Activated CD4-positive, alpha-beta T cell treated with anti-CD3 and anti-CD28 coated beads, Interleukin-2, Interleukin-6, amounts not matched to agents 100 ng/mL and 50 ng/mL, durations not matched to agents 16 hours and 8 hours (primary cell): Measurements from ENCODE around the gene FAM186B.
A peak's percentile ranks its signal among the peaks of the same experiment; 100 is the strongest.

Source experiments
- DNase-seq: peaks from one replicate; pipeline ENCODE4 v3.0.0-alpha.2; 2020

FAM186B gene

GRCh38 chr12:49565406-49566265 lies 39.8 kb downstream of the FAM186B start:
- DNase-seq = no peak

GRCh38 chr12:49564686-49565405 lies 40.6 kb downstream of the FAM186B start:
- DNase-seq = no peak

- no peak for DNase-seq
Measured at GRCh38 chr12:49563951-49564685, 41.3 kb downstream of the FAM186B start.

GRCh38 chr12:49562831-49563230 lies 42.6 kb downstream of the FAM186B start:
- no peak for DNase-seq

GRCh38 chr12:49562233-49562632 lies 43.2 kb downstream of the FAM186B start:
- DNase-seq = no peak

- DNase-seq = no peak
Measured at GRCh38 chr12:49560695-49561094, 44.7 kb downstream of the FAM186B start.

- DNase-seq = no peak
Measured at GRCh38 chr12:49559011-49559675, 46.3 kb downstream of the FAM186B start.

GRCh38 chr12:49558526-49558925 lies 46.9 kb downstream of the FAM186B start:
- DNase-seq = no peak

- DNase-seq = no peak
Measured at GRCh38 chr12:49557917-49558215, 47.6 kb downstream of the FAM186B start.

- DNase-seq = no peak
Measured at GRCh38 chr12:49557187-49557916, 48.1 kb downstream of the FAM186B start.

GRCh38 chr12:49556391-49557186 lies 48.9 kb downstream of the FAM186B start:
- no peak for DNase-seq

- no peak for DNase-seq
Measured at GRCh38 chr12:49555631-49556390, 49.6 kb downstream of the FAM186B start.

- no peak for DNase-seq
Measured at GRCh38 chr12:49554266-49554665, 51.2 kb downstream of the FAM186B start.

- DNase-seq = peak; percentile 43
Measured at GRCh38 chr12:49553512-49554088, 51.8 kb downstream of the FAM186B start.

- DNase-seq = no peak
Measured at GRCh38 chr12:49552899-49553298, 52.5 kb downstream of the FAM186B start.

GRCh38 chr12:49552425-49552824 lies 53.0 kb downstream of the FAM186B start:
- DNase-seq = no peak

GRCh38 chr12:49552014-49552413 lies 53.4 kb downstream of the FAM186B start:
- DNase-seq = no peak

- no peak for DNase-seq
Measured at GRCh38 chr12:49550693-49551252, 54.7 kb downstream of the FAM186B start.

- DNase-seq = no peak
Measured at GRCh38 chr12:49549735-49550692, 55.4 kb downstream of the FAM186B start.
